Transverse colon (tissue), 4 donors: ENCODE results near the gene RFPL3.

ENCODE experiments used
- EP300 ChIP-seq: sonication (generic); formaldehyde crosslinking; IDR thresholded peaks from one replicate; pipeline ENCODE4 v1.6.1; 2017; ENCODE audit warnings: antibody characterized with exemption, low read depth
- POLR2AphosphoS5 ChIP-seq, 3 donors: sonication (generic); formaldehyde crosslinking; IDR thresholded peaks; one replicate each; pipeline ENCODE4 v1.6.1; 2016; ENCODE audit warnings: antibody characterized with exemption in 3 of 3
- TF ChIP-seq, protein P1 (sequence below), 5 experiments: fragments of 200-600 bp in 3 of 5; fragments of 450-650 bp in 2 of 5; sonication (generic) in 3 of 5; IDR thresholded peaks; 1 replicate in 2 of 5; 2 replicates in 3 of 5; pipeline ENCODE4 v1.5.1; 2016 to 2017; ENCODE audit warnings: antibody characterized with exemption in 5 of 5, inconsistent platforms in 3 of 5, mild to moderate bottlenecking in 2 of 5, moderate library complexity in 1 of 5

DNA sequence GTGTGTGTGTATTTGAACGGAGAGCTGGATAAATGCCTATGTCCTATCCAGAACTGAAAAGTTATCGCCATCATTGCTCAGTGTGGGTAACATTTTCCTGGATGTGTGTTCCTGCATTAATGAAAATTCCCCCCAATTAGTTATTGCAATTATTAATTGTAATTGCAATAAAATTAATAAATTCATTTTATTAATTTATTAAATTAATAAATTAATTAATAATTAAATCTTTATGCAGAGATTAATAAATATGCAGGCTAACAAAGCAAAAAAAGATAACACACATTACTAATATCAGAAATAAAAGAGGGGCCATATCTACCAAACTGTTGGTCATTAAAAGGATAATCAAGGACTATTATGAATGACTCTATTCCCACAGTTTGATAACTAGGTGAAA, 3.6 kb downstream of the RFPL3 start:
- TF ChIP-seq EP300 (no peak), POLR2AphosphoS5 (IDR thresholded peaks at IDR 0.05) (no peak)
- TF ChIP-seq, protein P1, sequence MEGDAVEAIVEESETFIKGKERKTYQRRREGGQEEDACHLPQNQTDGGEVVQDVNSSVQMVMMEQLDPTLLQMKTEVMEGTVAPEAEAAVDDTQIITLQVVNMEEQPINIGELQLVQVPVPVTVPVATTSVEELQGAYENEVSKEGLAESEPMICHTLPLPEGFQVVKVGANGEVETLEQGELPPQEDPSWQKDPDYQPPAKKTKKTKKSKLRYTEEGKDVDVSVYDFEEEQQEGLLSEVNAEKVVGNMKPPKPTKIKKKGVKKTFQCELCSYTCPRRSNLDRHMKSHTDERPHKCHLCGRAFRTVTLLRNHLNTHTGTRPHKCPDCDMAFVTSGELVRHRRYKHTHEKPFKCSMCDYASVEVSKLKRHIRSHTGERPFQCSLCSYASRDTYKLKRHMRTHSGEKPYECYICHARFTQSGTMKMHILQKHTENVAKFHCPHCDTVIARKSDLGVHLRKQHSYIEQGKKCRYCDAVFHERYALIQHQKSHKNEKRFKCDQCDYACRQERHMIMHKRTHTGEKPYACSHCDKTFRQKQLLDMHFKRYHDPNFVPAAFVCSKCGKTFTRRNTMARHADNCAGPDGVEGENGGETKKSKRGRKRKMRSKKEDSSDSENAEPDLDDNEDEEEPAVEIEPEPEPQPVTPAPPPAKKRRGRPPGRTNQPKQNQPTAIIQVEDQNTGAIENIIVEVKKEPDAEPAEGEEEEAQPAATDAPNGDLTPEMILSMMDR (IDR thresholded peaks at IDR 0.05), result no peak
